ENCODE measurements around the gene ITGB5. TPM values are rescaled to one million over a fixed set of nuclear protein-coding genes. Genes with fewer than 3 reads are reported as not detected.

Gene ITGB5
- polyA plus RNA-seq, 3 donors: 0.68 to 1.2 (median 1.0) TPM

DNA sequence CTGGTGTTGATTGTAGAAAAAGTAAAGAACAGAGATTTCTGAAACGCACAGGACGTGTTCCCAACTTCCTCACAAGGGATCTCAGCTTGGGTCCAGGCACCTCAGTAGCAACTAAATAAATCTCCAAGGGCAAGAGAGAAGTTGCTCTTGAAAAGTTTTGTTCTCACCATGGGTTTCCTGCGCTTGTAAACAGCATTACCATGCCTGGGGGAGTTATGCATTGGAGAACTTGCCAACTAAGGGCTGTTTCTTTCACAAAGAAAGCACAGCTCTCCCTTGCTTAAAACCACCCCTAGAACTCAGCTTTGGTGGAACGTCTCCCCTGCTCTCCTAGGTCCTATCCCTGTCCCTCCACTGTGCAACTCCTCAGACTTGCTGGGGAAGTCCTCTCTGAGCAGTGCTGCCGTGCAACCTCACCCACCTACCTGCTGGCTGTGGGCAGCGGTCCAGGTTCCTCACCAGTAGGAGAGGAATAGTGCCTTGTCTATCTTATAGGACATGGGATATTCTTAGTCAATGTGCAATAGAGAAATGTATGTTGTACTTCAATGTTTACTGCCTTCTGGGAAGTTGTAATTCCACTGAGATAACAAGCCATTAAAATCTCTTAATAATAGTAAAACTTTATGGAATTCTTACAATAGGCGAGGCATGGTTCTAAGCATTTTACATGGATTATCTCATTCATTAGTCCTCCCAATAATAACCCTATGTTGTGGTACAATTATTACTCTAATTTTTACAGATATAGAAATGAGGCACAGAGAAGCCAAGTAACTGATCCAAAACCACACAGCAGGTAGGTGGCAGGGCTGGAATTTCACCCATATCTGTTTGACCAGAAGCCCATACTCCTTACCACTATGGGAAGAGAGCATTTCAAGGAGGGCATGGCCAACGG, 105.4 kb downstream of the ITGB5 start:
- Mint-ChIP-seq H3K36me3 (no peaks in the 10 kb centered on the region), H3K27ac (no peak overlapping the region), H3K4me1 (peaks cover 45% of the 10 kb centered on the region), H3K4me3 (peak overlapping the region in 1 of 2 donors; percentile 54), H3K9me3 (peaks cover 0 to 2% (median 0%) of the 10 kb centered on the region in 7 donors), H3K27me3 (ENCODE audit: low read depth in 3 of 3) (peaks cover 4 to 18% (median 7%) of the 10 kb centered on the region in 3 donors)
- no peak overlapping the region for H3K4me2 ChIP-seq (replicated peaks; ENCODE audit: extremely low read depth, low read length, poor library complexity, severe bottlenecking)
- H3K4me3 ChIP-seq (replicated peaks in 1 of 3; ENCODE audit: low read depth in 2 of 3, low read length in 3 of 3): no peak overlapping the region
- no peaks in the 10 kb centered on the region for H3K9me3 ChIP-seq (replicated peaks in 1 of 2; ENCODE audit: control insufficient read depth in 1 of 2, insufficient read depth in 1 of 2, low read length in 2 of 2)
- no peak for DNase-seq
- no peak overlapping the region for H3K9ac ChIP-seq (ENCODE audit: insufficient read depth, low read length, poor library complexity, severe bottlenecking)
- H2AFZ ChIP-seq (ENCODE audit: insufficient read depth, low read depth, low read length, poor library complexity, severe bottlenecking): no peak overlapping the region
- H3K27ac ChIP-seq (ENCODE audit: low read depth in 1 of 2, low read length in 2 of 2): no peak overlapping the region
- H3K4me1 ChIP-seq (ENCODE audit: control insufficient read depth in 1 of 2, insufficient read depth in 2 of 2, low read length in 2 of 2): peaks cover 23 to 24% of the 10 kb centered on the region in 2 donors
- intact Hi-C loops (cut with micrococcal nuclease): loop anchor here in 1 of 2 donors (5.0 kb wide), 1 partner anchor 106 kb away; the partner anchor contains the start of gene ITGB5
- 83% methylated on average over 2 of the region's 8 CpGs for WGBS (ENCODE audit: insufficient coverage)
- no peaks in the 10 kb centered on the region for H3K79me2 ChIP-seq (ENCODE audit: insufficient read depth, low read length)
- no peaks in the 10 kb centered on the region for H4K20me1 ChIP-seq (ENCODE audit: insufficient read depth, low read length)
- no peaks in the 10 kb centered on the region for H3K36me3 ChIP-seq (replicated peaks in 1 of 2; ENCODE audit: control insufficient read depth in 1 of 2, insufficient read depth in 2 of 2, low read length in 2 of 2)
- TF ChIP-seq, protein P1, sequence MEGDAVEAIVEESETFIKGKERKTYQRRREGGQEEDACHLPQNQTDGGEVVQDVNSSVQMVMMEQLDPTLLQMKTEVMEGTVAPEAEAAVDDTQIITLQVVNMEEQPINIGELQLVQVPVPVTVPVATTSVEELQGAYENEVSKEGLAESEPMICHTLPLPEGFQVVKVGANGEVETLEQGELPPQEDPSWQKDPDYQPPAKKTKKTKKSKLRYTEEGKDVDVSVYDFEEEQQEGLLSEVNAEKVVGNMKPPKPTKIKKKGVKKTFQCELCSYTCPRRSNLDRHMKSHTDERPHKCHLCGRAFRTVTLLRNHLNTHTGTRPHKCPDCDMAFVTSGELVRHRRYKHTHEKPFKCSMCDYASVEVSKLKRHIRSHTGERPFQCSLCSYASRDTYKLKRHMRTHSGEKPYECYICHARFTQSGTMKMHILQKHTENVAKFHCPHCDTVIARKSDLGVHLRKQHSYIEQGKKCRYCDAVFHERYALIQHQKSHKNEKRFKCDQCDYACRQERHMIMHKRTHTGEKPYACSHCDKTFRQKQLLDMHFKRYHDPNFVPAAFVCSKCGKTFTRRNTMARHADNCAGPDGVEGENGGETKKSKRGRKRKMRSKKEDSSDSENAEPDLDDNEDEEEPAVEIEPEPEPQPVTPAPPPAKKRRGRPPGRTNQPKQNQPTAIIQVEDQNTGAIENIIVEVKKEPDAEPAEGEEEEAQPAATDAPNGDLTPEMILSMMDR (IDR thresholded peaks at IDR 0.05): no peak
- no peaks in the 10 kb centered on the region for H3K27me3 ChIP-seq (ENCODE audit: control insufficient read depth in 2 of 2, insufficient read depth in 2 of 2, low read length in 2 of 2)

DNA sequence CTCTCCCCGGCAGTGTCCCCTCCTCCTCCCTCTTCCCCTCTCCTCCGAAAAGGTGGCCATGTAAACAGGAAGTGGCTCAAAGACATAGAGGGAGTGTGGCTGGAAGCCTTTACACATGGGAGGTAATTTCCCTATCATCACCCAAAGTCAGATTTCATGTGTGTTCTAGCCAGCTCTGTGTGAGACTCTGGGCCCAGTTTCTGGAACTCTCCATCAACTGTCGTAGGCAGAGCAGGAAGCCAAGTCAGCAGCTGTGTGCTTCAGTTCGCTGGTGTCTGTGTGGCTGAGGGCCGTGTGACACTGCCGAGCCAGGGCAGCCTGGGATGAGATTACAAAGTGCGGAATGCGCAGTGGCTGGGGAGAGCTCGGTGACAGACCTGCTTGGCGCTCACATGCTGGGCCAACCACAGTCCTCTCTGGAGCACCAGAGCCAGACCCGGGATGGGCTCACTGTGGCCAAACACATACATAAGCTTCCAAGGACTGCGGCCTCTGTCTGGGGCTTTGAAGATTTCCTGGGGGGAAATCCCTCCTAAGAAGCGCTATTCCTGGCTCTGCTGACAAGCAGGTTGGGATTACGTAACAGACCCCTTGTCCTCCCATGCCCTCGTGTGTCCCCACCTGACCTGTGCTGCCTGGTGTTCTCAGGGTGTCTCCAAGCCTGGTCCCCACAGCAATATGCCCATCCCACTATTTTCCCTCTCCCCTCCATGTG, 106.2 kb downstream of the ITGB5 start:
- TF ChIP-seq, protein P1 (IDR thresholded peaks at IDR 0.05): no peak
- Mint-ChIP-seq H3K27ac (peak overlapping the region in 1 of 7 donors; percentile 26), H3K27me3 (ENCODE audit: low read depth in 3 of 3) (peaks cover 4 to 18% (median 4%) of the 10 kb centered on the region in 3 donors), H3K4me1 (peaks cover 37% of the 10 kb centered on the region), H3K9me3 (peaks cover 0 to 2% (median 0%) of the 10 kb centered on the region in 7 donors), H3K36me3 (no peaks in the 10 kb centered on the region), H3K4me3 (peak overlapping the region in 1 of 2 donors; percentile 78)
- DNase-seq: peak in 1 of 3 donors; percentile 12
- intact Hi-C loops (cut with micrococcal nuclease): loop anchor here in 1 of 2 donors (5.0 kb wide), 1 partner anchor 106 kb away; the partner anchor contains the start of gene ITGB5
- H3K27ac ChIP-seq (ENCODE audit: low read depth in 1 of 2, low read length in 2 of 2): no peak overlapping the region
- H3K9ac ChIP-seq (ENCODE audit: insufficient read depth, low read length, poor library complexity, severe bottlenecking): peak overlapping the region; percentile 22
- 41% methylated on average over 8 of the region's 15 CpGs for WGBS (ENCODE audit: insufficient coverage)
- H3K4me3 ChIP-seq (replicated peaks in 1 of 3; ENCODE audit: low read depth in 2 of 3, low read length in 3 of 3): no peak overlapping the region
- no peaks in the 10 kb centered on the region for H4K20me1 ChIP-seq (ENCODE audit: insufficient read depth, low read length)
- peak overlapping the region; percentile 9 for H3K4me2 ChIP-seq (replicated peaks; ENCODE audit: extremely low read depth, low read length, poor library complexity, severe bottlenecking)
- no peaks in the 10 kb centered on the region for H3K79me2 ChIP-seq (ENCODE audit: insufficient read depth, low read length)
- peak overlapping the region; percentile 6 for H2AFZ ChIP-seq (ENCODE audit: insufficient read depth, low read depth, low read length, poor library complexity, severe bottlenecking)
- H3K9me3 ChIP-seq (replicated peaks in 1 of 2; ENCODE audit: control insufficient read depth in 1 of 2, insufficient read depth in 1 of 2, low read length in 2 of 2): no peaks in the 10 kb centered on the region
- H3K27me3 ChIP-seq (ENCODE audit: control insufficient read depth in 2 of 2, insufficient read depth in 2 of 2, low read length in 2 of 2): no peaks in the 10 kb centered on the region
- H3K4me1 ChIP-seq (ENCODE audit: control insufficient read depth in 1 of 2, insufficient read depth in 2 of 2, low read length in 2 of 2): peaks cover 23 to 24% of the 10 kb centered on the region in 2 donors
- H3K36me3 ChIP-seq (replicated peaks in 1 of 2; ENCODE audit: control insufficient read depth in 1 of 2, insufficient read depth in 2 of 2, low read length in 2 of 2): no peaks in the 10 kb centered on the region

All from CD14-positive monocyte (primary cell).